CD4-positive, alpha-beta T cell (primary cell): Measurements from ENCODE around the gene ST3GAL3. TPM values are rescaled to one million over a fixed set of nuclear protein-coding genes. Genes with fewer than 3 reads are reported as not detected.

Experiments
- ATAC-seq: fragments of 200-7000 bp; cut with Tn5 transposase; one replicate; pipeline ENCODE4 v1.10.0; 2022; ENCODE audit warnings: mild to moderate bottlenecking; ENCODE audit not compliant: poor library complexity
- CTCF ChIA-PET: fragments of 350-600 bp; sonication (Branson Sonifier 250); formaldehyde crosslinking; loops from one replicate; lab custom pipeline; 2021; ENCODE audit warnings: antibody characterized with exemption, inconsistent platforms; lab: Charles Lee
- POLR2A ChIA-PET: fragments of 350-600 bp; sonication (Branson Sonifier 250); formaldehyde crosslinking; loops from one replicate; lab custom pipeline; 2021; ENCODE audit warnings: antibody characterized with exemption, inconsistent platforms; lab: Charles Lee
- DNase-seq, 14 experiments: peaks; one replicate each; pipeline ENCODE4 v3.0.0-alpha.2; 2013 to 2020; ENCODE audit warnings: mixed read lengths in 2 of 14
- H3K27ac ChIP-seq, 2 donors: one replicate each; pipeline versions ENCODE4 v1.5.1 to v1.7.0; 2013; ENCODE audit warnings: low read length in 2 of 2, low read depth in 1 of 2, mild to moderate bottlenecking in 1 of 2
- H3K27me3 ChIP-seq, 2 experiments: 1 replicate in 1 of 2; 2 replicates in 1 of 2; pipeline versions ENCODE4 v1.6.1 to v1.7.0; 2013; ENCODE audit warnings: low read length in 2 of 2, control low read depth in 1 of 2, mild to moderate bottlenecking in 1 of 2, moderate library complexity in 1 of 2; ENCODE audit not compliant: insufficient read depth in 2 of 2, control insufficient read depth in 1 of 2
- H3K36me3 ChIP-seq: one replicate; pipeline ENCODE4 v1.6.1; 2013; ENCODE audit warnings: low read length, control low read depth; ENCODE audit not compliant: insufficient read depth
- H3K4me1 ChIP-seq: one replicate; pipeline ENCODE4 v1.6.1; 2013; ENCODE audit warnings: low read length, control low read depth; ENCODE audit not compliant: insufficient read depth
- H3K4me3 ChIP-seq: one replicate; pipeline ENCODE4 v1.5.1; 2013; ENCODE audit warnings: mild to moderate bottlenecking, low read length, moderate library complexity
- H3K9me3 ChIP-seq, 2 experiments: 1 replicate in 1 of 2; 2 replicates in 1 of 2; pipeline versions ENCODE4 v1.6.1 to v1.7.0; 2013; ENCODE audit warnings: low read length in 2 of 2, mild to moderate bottlenecking in 2 of 2, control low read depth in 1 of 2, moderate library complexity in 1 of 2; ENCODE audit not compliant: control insufficient read depth in 1 of 2, insufficient read depth in 1 of 2
- H3K27ac Mint-ChIP-seq: one replicate; pipeline ENCODE4 v1.8.0; 2020; ENCODE audit warnings: mixed read lengths
- H3K27me3 Mint-ChIP-seq: one replicate; pipeline ENCODE4 v1.8.0; 2021; ENCODE audit warnings: mixed read lengths
- H3K36me3 Mint-ChIP-seq: one replicate; pipeline ENCODE4 v1.8.0; 2021; ENCODE audit warnings: low read depth, mixed read lengths
- H3K4me1 Mint-ChIP-seq: one replicate; pipeline ENCODE4 v1.8.0; 2021; ENCODE audit warnings: low read depth, mixed read lengths
- H3K4me3 Mint-ChIP-seq: one replicate; pipeline ENCODE4 v1.8.0; 2020; ENCODE audit warnings: mild to moderate bottlenecking, mixed read lengths
- H3K9me3 Mint-ChIP-seq: one replicate; pipeline ENCODE4 v1.8.0; 2020; ENCODE audit warnings: mixed read lengths
- CTCF ChIP-seq: fragments of 200-600 bp; IDR thresholded peaks from one replicate; pipeline ENCODE4 v1.8.0; 2022; ENCODE audit warnings: antibody characterized with exemption, mild to moderate bottlenecking
- intact Hi-C, 2 experiments: fragments of 100-400 bp; cut with DNase I in 1 of 2; cut with micrococcal nuclease in 1 of 2; formaldehyde crosslinking; loops; one replicate each; pipeline versions ENCODE4 v1.15.1 to v1.9.0; 2023 to 2025; cut with DNase I, micrococcal nuclease
- total RNA-seq, 174 experiments: library from RNA in 2 of 174; stranded (reverse) in 2 of 174; gene quantifications; one replicate each; pipeline ENCODE4 v1.2.3 and lab custom pipeline; 2021 to 2026

ST3GAL3 gene
- total RNA-seq, 2 experiments from 2014 or later, result 17.6 to 20.5 TPM

GRCh38 chr1:43847882-43848281 lies 140.5 kb downstream of the ST3GAL3 start:
- H3K9me3 Mint-ChIP-seq, result no peaks in the 10 kb centered on the region
- H3K4me3 ChIP-seq, result no peak overlapping the region
- H3K4me1 ChIP-seq, result no peaks in the 10 kb centered on the region
- no peak overlapping the region for H3K27ac ChIP-seq
- H3K9me3 ChIP-seq, result no peaks in the 10 kb centered on the region
- H3K27ac Mint-ChIP-seq, result no peak overlapping the region
- H3K27me3 Mint-ChIP-seq, result no peaks in the 10 kb centered on the region
- peaks cover 10% of the 10 kb centered on the region for H3K4me1 Mint-ChIP-seq
- no peaks in the 10 kb centered on the region for H3K27me3 ChIP-seq
- ATAC-seq, result no peak
- H3K36me3 ChIP-seq, result no peaks in the 10 kb centered on the region
- ChIA-PET POLR2A (no interaction called here), CTCF (no interaction called here)
- peaks cover 20% of the 10 kb centered on the region for H3K36me3 Mint-ChIP-seq
- H3K4me3 Mint-ChIP-seq, result no peak overlapping the region
- no peak for TF ChIP-seq CTCF
- DNase-seq, result no peak
- intact Hi-C loops, result no loop called here

GRCh38 chr1:43849670-43850069 lies 142.3 kb downstream of the ST3GAL3 start:
- intact Hi-C loops, result no loop called here
- Histone ChIP-seq H3K36me3 (no peaks in the 10 kb centered on the region), H3K4me3 (no peak overlapping the region), H3K9me3 (no peaks in the 10 kb centered on the region), H3K4me1 (no peaks in the 10 kb centered on the region), H3K27ac (no peak overlapping the region), H3K27me3 (no peaks in the 10 kb centered on the region)
- POLR2A ChIA-PET, result no interaction called here
- DNase-seq (no peak), ATAC-seq (no peak)
- Mint-ChIP-seq H3K4me3 (no peak overlapping the region), H3K9me3 (no peaks in the 10 kb centered on the region), H3K27me3 (no peaks in the 10 kb centered on the region), H3K36me3 (peaks cover 16% of the 10 kb centered on the region), H3K27ac (no peak overlapping the region), H3K4me1 (peaks cover 23% of the 10 kb centered on the region)
- no peak for TF ChIP-seq CTCF
- CTCF ChIA-PET, result no interaction called here

GRCh38 chr1:43850591-43851233 lies 143.4 kb downstream of the ST3GAL3 start:
- Mint-ChIP-seq H3K27ac (no peak overlapping the region), H3K9me3 (no peaks in the 10 kb centered on the region), H3K36me3 (peaks cover 22% of the 10 kb centered on the region), H3K4me1 (peaks cover 23% of the 10 kb centered on the region), H3K27me3 (no peaks in the 10 kb centered on the region), H3K4me3 (no peak overlapping the region)
- no peak for ATAC-seq
- Histone ChIP-seq H3K4me1 (no peaks in the 10 kb centered on the region), H3K36me3 (no peaks in the 10 kb centered on the region), H3K27me3 (no peaks in the 10 kb centered on the region), H3K4me3 (no peak overlapping the region), H3K9me3 (no peaks in the 10 kb centered on the region), H3K27ac (no peak overlapping the region)
- intact Hi-C loops, result no loop called here
- POLR2A ChIA-PET, result no interaction called here
- CTCF ChIA-PET, result no interaction called here
- no peak for TF ChIP-seq CTCF
- DNase-seq, result no peak
